Measurements from ENCODE around the gene AKR7A2. TPM values are rescaled to one million over a fixed set of nuclear protein-coding genes. Genes with fewer than 3 reads are reported as not detected.

The AKR7A2 gene
- total RNA-seq, 2 experiments from 2014 or later, result 11.1 to 11.8 TPM

DNA sequence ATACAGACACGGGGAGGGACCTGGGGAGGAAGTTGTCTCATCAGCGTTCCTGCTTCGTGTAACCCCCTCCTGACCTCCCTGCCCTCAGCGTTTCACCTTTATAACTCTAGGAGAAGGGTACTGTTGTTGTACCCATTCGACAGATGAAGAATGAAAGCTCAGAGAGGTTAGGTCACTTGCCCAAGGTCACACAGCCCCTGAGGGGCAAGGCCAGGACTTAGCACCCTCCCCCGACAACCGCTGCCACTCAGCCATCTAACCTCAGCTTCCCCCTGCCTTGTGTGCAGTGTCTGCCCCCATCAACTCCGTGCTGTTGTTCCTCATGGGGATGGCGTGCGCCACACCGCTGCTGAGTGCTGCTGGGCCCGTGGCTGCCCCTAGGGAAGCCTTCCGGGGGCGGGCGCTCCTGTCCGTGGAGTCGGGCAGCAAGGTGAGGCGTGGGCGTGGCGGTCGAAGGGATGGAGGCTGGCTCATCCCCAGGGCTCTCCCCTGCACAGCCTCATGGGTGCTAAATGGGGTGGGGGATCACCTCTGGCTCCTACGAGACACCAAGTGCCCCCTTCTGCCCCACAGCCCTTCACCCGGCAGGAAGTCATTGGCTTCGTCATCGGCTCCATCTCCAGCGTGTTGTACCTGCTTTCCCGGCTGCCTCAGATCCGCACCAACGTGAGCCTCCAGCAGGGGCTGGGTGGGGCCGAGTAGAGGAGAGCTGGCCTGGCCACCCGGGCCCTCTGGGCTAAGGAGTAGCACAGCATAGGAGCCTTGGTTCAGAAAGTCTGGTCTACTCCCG is 14.2 kb upstream of the AKR7A2 start:
- no peaks in the 10 kb centered on the region for H3K9me3 ChIP-seq (ENCODE audit: control insufficient read depth in 1 of 2, insufficient read depth in 1 of 2, low read length in 2 of 2)
- no peaks in the 10 kb centered on the region for H3K4me1 Mint-ChIP-seq (ENCODE audit: low read depth)
- no peaks in the 10 kb centered on the region for H3K27me3 Mint-ChIP-seq
- ATAC-seq (ENCODE audit: poor library complexity), result no peak
- no peak overlapping the region for H3K27ac ChIP-seq (ENCODE audit: low read depth in 1 of 2, low read length in 2 of 2)
- intact Hi-C loops (cut with DNase I, micrococcal nuclease), result no loop called here
- peaks cover 17% of the 10 kb centered on the region for H3K36me3 ChIP-seq (ENCODE audit: insufficient read depth, low read length)
- no peak overlapping the region for H3K4me3 ChIP-seq (ENCODE audit: low read length)
- no peak overlapping the region for H3K4me3 Mint-ChIP-seq
- no peaks in the 10 kb centered on the region for H3K27me3 ChIP-seq (ENCODE audit: control insufficient read depth in 1 of 2, insufficient read depth in 2 of 2, low read length in 2 of 2)
- CTCF ChIA-PET, result no interaction called here
- no peaks in the 10 kb centered on the region for H3K4me1 ChIP-seq (ENCODE audit: insufficient read depth, low read length)
- peaks cover 10% of the 10 kb centered on the region for H3K36me3 Mint-ChIP-seq (ENCODE audit: low read depth)
- POLR2A ChIA-PET, result no interaction called here
- TF ChIP-seq, protein P1, sequence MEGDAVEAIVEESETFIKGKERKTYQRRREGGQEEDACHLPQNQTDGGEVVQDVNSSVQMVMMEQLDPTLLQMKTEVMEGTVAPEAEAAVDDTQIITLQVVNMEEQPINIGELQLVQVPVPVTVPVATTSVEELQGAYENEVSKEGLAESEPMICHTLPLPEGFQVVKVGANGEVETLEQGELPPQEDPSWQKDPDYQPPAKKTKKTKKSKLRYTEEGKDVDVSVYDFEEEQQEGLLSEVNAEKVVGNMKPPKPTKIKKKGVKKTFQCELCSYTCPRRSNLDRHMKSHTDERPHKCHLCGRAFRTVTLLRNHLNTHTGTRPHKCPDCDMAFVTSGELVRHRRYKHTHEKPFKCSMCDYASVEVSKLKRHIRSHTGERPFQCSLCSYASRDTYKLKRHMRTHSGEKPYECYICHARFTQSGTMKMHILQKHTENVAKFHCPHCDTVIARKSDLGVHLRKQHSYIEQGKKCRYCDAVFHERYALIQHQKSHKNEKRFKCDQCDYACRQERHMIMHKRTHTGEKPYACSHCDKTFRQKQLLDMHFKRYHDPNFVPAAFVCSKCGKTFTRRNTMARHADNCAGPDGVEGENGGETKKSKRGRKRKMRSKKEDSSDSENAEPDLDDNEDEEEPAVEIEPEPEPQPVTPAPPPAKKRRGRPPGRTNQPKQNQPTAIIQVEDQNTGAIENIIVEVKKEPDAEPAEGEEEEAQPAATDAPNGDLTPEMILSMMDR (IDR thresholded peaks at IDR 0.05), result no peak
- no peak for DNase-seq
- H3K9me3 Mint-ChIP-seq, result no peaks in the 10 kb centered on the region
- H3K27ac Mint-ChIP-seq, result no peak overlapping the region

DNA sequence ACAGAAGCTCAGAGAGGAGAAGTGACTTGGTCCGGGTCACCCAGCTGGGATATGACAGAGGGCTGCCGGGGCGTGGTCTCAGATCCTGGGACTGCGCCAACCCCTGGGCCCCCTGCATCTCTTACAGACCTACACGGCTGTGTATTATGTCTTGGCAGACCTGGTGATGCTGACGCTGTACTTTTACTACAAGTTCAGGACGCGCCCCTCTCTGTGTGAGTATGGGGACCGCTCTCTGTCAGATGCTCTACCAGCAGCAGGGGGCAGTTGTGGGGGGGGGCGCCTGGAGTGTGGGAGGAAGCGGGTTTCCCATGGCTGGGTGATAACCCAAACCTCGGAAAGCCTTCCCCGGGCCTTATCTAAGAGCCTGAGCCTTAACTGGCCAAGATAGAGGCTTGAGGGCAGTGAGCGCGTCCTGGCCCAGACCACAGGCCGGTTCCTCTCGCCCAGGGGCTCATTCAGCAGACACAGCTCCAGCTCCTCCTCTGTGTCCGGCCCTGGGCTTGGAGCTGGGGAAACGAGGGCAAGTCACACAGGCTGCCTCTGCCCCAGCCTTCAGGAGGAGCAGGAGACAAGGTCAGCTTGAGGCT is 13.5 kb upstream of the AKR7A2 start:
- Histone ChIP-seq H3K27ac (ENCODE audit: low read depth in 1 of 2, low read length in 2 of 2) (no peak overlapping the region), H3K27me3 (ENCODE audit: control insufficient read depth in 1 of 2, insufficient read depth in 2 of 2, low read length in 2 of 2) (no peaks in the 10 kb centered on the region), H3K36me3 (ENCODE audit: insufficient read depth, low read length) (peaks cover 17% of the 10 kb centered on the region), H3K9me3 (ENCODE audit: control insufficient read depth in 1 of 2, insufficient read depth in 1 of 2, low read length in 2 of 2) (no peaks in the 10 kb centered on the region), H3K4me3 (ENCODE audit: low read length) (no peak overlapping the region), H3K4me1 (ENCODE audit: insufficient read depth, low read length) (no peaks in the 10 kb centered on the region)
- Mint-ChIP-seq H3K27ac (no peak overlapping the region), H3K9me3 (no peaks in the 10 kb centered on the region), H3K36me3 (ENCODE audit: low read depth) (peaks cover 10% of the 10 kb centered on the region), H3K4me3 (no peak overlapping the region), H3K27me3 (no peaks in the 10 kb centered on the region), H3K4me1 (ENCODE audit: low read depth) (no peaks in the 10 kb centered on the region)
- DNase-seq, result no peak
- ChIA-PET POLR2A (no interaction called here), CTCF (no interaction called here)
- ATAC-seq (ENCODE audit: poor library complexity), result no peak
- intact Hi-C loops (cut with DNase I, micrococcal nuclease), result no loop called here
- TF ChIP-seq, protein P1 (IDR thresholded peaks at IDR 0.05), result no peak

DNA sequence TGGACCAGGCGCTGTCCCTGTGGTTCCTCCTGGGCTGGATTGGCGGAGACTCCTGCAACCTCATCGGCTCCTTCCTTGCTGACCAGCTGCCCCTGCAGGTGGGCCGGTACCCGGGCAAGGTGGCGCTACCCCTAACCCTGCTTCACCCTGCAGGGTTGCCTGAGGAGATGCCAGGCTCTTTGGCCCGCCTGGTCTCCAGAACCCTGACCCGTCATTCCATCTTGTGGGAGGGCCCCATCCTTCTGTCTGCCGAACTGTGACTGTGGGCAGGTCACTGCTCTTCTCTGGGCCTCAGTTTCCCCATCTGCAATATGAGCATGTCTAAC is 12.7 kb upstream of the AKR7A2 start:
- H3K27me3 Mint-ChIP-seq, result no peaks in the 10 kb centered on the region
- Histone ChIP-seq H3K36me3 (ENCODE audit: insufficient read depth, low read length) (peaks cover 17% of the 10 kb centered on the region), H3K27me3 (ENCODE audit: control insufficient read depth in 1 of 2, insufficient read depth in 2 of 2, low read length in 2 of 2) (no peaks in the 10 kb centered on the region), H3K4me3 (ENCODE audit: low read length) (no peak overlapping the region), H3K4me1 (ENCODE audit: insufficient read depth, low read length) (no peaks in the 10 kb centered on the region), H3K9me3 (ENCODE audit: control insufficient read depth in 1 of 2, insufficient read depth in 1 of 2, low read length in 2 of 2) (no peaks in the 10 kb centered on the region), H3K27ac (ENCODE audit: low read depth in 1 of 2, low read length in 2 of 2) (no peak overlapping the region)
- CTCF ChIA-PET, result no interaction called here
- no peaks in the 10 kb centered on the region for H3K9me3 Mint-ChIP-seq
- H3K4me1 Mint-ChIP-seq (ENCODE audit: low read depth), result no peaks in the 10 kb centered on the region
- intact Hi-C loops (cut with DNase I, micrococcal nuclease), result no loop called here
- H3K36me3 Mint-ChIP-seq (ENCODE audit: low read depth), result peaks cover 10% of the 10 kb centered on the region
- TF ChIP-seq, protein P1 (IDR thresholded peaks at IDR 0.05), result no peak
- ATAC-seq (ENCODE audit: poor library complexity), result no peak
- no peak for DNase-seq
- H3K27ac Mint-ChIP-seq, result no peak overlapping the region
- H3K4me3 Mint-ChIP-seq, result no peak overlapping the region
- POLR2A ChIA-PET, result no interaction called here
